NCI-H1092 treated with DMSO at 0.1 percent for 48 hours (cell line): Measurements from ENCODE around the gene GYS2.
A peak's percentile ranks its signal among the peaks of the same experiment; 100 is the strongest.

ENCODE experiments used
- DNase-seq: peaks from one replicate; lab custom pipeline; 2025; lab: John Stamatoyannopoulos, UW

The GYS2 gene

DNA sequence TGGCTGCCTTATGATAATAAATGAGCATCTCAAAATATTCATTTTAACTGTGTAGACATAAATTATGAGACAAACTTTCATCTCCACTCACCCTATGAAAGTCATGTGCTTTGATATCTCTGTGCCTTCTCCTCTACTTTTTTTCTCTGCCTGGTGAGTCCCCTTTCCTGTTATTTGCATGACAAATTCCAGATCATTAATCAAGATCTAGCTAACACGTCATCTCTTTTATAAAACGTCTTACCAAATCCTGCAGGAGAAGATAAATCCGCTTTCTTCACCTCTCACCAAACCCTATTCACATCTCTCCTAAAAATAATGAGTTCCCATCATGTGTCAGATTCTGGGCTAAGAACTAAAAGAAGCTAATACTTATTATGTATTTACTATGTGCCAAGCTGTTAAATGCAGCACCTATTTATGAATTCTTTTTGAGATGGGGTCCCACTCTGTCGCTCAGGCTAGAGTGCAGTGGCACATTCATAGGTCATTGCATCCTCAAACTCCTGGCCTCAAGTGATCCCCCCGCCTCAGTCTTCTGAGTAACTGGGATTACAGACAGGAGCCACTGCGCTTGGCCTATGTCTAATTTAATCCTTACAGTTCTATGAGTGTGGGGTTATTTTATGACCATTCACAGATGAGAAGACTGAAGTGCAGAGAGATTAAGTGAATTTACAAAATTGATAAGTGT is 51.9 kb downstream of the GYS2 start:
- DNase-seq: no peak

- peak; percentile 6 for DNase-seq
Measured at GRCh38 chr12:21551841-21552465, 52.7 kb downstream of the GYS2 start.

GRCh38 chr12:21547437-21547836 is 57.2 kb downstream of the GYS2 start:
- no peak for DNase-seq

DNA sequence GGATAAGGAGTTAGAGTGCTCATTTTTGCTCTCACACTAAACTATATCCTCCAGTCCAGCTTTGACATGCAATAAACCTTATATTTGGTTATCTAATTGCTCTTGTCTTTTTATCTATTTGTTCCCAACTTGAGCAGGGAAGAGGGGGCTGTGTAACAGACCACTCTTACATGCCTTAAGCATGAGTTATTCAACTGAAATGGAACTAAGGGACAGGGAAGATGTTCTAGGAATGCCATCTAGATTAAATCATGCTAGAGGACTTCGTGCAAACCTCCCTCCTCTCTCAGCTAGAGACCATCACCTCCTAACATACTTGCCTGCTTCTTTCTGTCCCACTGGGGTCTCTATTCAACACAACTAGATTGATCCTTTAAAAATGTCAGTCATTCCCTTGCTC is 57.9 kb downstream of the GYS2 start:
- DNase-seq: no peak

- no peak for DNase-seq
Measured at GRCh38 chr12:21545557-21545956, 59.1 kb downstream of the GYS2 start.

- DNase-seq: no peak
Measured at GRCh38 chr12:21543151-21543550, 61.5 kb downstream of the GYS2 start.

GRCh38 chr12:21542403-21542802 is 62.2 kb downstream of the GYS2 start:
- no peak for DNase-seq

DNA sequence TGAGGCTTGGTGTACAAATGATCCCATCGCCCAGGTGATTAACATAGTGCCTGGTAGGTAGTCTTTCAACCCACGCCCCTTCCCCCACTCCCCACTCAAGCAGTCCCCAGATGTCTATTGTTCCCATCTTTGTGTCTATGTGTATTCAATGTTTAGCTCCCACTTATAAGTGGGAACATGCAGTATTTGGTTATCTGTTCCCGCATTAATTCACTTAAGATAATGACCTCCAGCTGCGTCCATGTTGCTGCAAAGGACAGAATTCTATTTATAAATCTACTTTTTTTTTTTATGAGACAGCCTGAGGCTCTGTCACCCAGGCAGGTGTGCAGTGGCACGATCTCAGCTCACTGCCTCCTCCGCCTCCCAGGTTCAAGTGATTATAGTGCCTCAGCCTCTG is 62.9 kb downstream of the GYS2 start:
- peak; percentile 18 for DNase-seq

GRCh38 chr12:21539797-21540196 is 64.8 kb downstream of the GYS2 start:
- DNase-seq: peak; percentile 8

- DNase-seq: no peak
Measured at GRCh38 chr12:21538061-21538653, 66.5 kb downstream of the GYS2 start.

DNA sequence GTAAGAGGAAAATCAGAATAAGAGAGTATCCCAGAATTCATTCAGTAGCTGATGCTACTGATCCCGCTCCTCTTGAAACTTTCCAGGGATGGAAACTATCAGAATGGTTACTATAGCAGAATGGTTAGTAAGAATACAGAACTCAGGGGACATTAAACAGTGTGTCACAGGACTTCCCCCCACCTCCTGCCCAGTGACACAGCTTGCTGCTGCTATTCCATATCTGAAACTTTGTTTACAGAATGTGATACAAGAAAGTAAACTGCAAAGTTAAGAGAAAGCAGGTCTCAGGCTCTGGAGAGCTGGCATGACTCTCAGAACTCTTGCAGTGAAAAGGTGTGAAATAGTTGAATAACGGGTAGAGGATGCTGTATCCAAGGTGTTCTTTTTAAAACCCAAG is 75.2 kb downstream of the GYS2 start:
- DNase-seq: no peak

DNA sequence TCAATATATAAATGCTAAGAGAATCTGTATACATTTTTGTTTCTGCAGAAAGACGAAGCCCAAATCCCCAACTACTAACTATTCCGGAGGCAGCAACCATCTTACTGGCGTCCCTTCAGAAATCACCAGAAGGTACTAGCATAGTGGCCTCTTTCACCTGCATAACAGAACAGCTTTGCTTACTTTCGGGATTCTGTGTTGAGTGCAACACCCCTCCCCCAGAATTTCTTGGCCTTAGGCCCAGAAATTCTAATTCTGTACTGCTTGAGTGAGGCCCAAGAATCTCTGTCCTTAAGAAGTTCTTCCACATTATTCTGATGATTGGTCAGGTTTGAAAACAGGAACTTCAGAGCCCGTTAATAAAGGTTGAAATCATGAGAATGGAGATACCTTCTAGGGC is 75.7 kb downstream of the GYS2 start:
- no peak for DNase-seq

DNA sequence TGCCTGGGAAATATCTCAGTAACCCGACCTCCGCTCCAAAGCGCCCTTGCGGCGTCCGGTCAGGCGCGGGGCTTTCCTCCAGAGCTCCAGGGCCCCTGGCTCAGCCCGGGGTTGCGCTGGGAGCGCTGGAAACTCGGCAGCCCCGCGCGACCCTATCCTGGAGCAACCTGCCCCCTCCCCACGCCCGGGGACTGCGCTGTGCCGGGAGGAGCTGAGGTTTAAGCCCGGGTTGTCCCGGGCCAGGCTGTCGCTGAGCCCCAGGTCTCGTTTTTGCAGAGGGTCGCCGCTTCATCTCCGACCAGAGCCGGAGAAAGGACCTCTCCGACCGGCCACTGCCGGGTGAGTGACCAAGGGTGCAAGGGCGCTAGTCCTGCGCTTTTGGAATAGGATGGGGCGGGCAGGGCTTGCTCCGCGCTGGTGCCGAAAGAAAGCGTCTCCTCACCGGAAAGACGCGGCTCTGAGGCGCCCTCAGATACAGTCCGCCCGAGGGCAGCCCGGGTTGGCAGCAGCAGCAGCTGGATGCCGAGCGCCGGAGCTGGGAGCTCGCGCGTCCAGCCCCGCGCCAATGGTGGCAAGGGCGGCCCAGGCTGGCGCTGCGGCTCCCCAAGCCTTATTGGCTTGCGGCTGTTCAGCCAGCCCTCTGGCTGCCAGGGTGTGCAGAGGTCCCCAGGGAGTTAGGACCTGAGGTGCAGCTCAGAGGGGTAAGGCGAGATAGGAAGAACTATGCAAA is 77.0 kb downstream of the GYS2 start:
- DNase-seq: peak; percentile 82

- peak; percentile 78 for DNase-seq
Measured at GRCh38 chr12:21526721-21527345, 77.8 kb downstream of the GYS2 start.

DNA sequence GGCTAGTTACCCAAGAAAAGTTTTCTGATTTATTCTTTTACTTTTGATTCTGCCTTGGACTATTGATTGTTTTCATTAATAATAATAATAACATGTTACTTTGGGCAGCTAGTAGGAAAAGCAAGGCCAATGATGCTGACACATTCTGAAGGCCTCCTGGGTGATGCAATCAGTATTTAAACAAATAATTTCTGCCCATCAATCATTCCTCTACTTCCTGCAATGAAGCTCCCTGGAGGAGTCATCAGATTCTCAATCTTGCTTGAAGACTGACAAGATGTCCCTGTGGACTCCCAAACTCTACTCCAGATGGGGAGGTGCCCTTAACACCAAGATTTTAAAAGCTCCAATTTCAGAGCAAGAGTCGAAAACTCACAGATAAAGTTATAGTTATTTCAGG is 78.6 kb downstream of the GYS2 start, which contains the start of gene SPX:
TSS of gene SPX (plus strand) at position 244 of the 400 bp plus-strand sequence. CDS start 177 bp downstream, outside the sequence.
- no peak for DNase-seq

- DNase-seq: no peak
Measured at GRCh38 chr12:21523148-21523547, 81.5 kb downstream of the GYS2 start.

DNA sequence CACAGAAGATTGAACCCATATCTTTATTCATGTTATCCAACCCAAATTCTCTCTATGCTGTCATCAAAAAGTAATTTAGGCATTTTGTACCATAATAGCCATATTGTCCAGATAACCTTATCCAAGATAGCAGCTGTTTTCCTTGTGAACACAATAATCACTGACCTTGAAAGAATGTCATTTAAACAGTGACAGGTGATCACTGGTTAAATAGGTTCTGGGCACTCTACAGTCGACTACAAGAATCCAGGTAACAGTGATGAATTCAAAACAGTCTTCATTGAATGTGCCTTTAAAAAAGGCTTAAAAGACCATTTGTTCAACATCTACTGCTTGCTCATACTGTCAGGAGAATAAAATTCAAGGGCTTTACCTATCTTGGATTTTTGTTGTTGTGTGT is 83.1 kb downstream of the GYS2 start:
- no peak for DNase-seq

DNA sequence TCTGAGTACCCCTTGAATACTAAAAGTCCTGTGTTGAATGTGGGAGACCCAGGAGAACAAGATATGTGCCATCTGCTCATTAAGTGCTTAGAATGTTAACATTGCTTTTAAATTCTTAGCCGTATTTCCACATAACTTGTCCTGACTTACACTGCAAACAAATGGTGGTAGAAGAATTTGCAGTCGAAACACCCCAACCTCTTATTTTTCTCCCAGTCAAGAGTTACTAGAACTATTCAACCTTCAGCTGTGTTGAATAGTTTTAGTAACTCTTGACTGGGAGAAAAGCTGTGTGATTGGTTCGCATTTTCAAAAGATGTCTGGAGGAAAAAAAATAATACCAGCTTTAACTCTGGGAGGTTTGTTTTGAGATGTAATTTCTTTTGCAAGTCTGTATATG is 86.2 kb downstream of the GYS2 start:
- DNase-seq: no peak

DNA sequence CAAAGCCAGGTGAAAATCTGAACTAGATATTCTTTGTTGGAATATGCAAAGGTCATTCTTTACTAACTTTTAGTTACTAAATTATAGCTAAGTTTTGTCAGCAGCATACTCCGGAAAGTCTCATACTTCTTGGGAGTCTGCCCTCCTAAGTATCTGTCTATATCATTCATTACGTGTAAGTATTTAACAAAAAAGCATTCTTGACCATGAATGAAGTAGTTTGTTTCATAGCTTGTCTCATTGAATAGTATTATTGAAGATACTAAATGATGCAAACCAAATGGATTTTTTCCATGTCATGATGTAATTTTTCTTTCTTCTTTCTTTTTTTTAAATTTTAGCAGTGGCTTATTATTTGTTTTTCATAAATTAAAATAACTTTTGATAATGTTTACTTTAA is 88.4 kb downstream of the GYS2 start:
- DNase-seq: no peak

- DNase-seq: no peak
Measured at GRCh38 chr12:21509768-21510167, 94.9 kb downstream of the GYS2 start.

DNA sequence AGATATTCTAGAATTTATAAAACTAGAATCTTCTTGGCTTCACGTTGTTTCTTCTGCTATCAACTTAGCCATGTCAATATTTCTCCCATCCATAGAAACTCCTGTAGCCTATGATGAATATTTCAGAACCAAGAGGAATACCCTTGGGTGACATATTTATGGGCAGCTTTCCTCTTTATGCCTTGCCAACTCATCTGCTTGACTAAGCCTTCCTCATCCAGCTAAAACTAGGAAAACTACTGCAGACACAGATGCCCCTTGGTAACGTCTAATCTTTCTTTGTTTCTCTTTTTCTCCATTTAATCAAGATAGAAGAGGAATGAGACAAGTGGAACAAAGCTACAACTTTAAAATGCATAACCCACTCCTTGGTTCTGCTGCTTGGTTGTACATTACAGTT is 96.8 kb downstream of the GYS2 start:
- no peak for DNase-seq

GRCh38 chr12:21505888-21506287 is 98.8 kb downstream of the GYS2 start:
- no peak for DNase-seq
